GM12801 (cell line): Measurements from ENCODE around the gene PRRG3.

Experiments
- TF ChIP-seq, protein P1 (sequence below): IDR thresholded peaks from one replicate; pipeline ENCODE4 v1.5.1; 2011; ENCODE audit warnings: control low read depth; ENCODE audit not compliant: insufficient read length; ENCODE audit errors: extremely low read depth

Gene PRRG3

DNA sequence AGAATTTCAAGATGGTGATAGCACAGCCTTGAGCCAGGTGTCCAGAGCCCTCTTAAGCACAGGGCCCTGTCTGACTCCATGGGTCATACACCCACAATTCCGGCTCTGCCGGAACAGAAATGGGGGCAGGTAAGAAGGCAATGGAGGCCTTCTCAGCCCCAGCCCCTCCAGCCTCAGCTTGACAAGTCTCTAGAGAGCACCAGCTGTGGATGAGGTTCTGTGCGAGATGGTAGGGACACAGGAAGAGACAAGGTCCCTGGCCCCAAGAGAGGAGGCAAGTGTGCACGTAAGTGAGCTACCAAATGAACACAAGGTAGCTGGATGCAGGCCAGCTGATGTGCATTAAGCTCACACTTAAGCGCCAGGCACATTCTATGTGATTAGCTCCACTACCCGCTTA, 2.4 kb upstream of the PRRG3 start:
- TF ChIP-seq, protein P1, sequence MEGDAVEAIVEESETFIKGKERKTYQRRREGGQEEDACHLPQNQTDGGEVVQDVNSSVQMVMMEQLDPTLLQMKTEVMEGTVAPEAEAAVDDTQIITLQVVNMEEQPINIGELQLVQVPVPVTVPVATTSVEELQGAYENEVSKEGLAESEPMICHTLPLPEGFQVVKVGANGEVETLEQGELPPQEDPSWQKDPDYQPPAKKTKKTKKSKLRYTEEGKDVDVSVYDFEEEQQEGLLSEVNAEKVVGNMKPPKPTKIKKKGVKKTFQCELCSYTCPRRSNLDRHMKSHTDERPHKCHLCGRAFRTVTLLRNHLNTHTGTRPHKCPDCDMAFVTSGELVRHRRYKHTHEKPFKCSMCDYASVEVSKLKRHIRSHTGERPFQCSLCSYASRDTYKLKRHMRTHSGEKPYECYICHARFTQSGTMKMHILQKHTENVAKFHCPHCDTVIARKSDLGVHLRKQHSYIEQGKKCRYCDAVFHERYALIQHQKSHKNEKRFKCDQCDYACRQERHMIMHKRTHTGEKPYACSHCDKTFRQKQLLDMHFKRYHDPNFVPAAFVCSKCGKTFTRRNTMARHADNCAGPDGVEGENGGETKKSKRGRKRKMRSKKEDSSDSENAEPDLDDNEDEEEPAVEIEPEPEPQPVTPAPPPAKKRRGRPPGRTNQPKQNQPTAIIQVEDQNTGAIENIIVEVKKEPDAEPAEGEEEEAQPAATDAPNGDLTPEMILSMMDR, result no peak

DNA sequence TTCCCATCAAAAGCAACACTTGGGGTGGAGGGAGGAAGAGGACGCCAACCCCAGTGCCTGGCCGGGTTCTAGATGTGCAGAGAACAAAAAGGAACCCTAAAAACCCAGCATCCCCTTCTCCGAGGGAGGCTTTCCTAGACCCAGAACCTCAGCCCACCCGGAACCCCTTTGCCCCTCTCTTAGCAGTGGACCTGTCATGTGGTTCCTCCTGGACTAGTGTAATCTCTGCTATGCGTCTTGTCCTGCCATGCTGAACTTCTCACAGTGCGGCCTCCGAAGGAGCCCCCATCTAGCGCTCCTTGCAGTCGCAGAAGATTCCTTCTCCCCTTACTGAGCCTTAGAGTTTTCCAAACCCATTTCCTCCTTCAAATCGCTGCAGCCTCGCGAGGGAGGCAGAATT, 1.1 kb upstream of the PRRG3 start:
- TF ChIP-seq, protein P1, result no peak

DNA sequence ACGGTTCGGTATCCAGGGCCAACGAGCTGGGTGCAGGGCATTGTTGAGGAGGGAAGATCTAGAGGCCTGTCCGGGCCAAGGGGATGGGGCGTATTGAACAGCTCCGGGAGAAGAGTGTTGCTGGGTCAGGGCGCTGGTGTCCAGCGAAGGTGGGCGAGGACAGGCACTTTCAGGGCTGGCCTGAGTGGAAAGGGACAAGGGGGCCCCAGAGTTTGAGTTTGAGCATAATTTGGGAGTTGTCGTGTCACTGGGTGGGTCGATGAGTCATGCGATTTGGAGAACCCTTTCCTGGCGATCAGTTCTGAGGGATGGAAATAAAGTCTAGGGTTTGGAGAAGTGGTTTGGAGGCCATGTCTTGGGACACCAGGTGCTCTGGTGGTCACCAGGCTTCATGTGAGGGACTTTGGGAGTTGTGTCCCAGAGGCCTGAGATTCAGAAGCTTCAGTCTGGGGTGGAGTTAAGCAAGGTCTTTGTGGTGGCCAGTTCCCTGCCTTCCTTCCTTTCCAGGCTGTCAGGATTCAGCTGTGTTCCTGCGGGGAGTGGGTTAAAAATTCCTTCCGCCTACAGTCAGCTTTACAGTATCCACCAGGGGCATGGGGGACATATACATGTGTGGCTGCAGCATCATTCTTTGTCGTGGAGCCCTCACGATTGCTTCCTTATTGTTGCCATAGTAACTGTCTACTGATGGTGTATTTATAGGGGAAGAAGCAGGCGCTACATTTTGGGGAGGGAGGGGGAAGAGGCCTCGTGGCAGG, 504 bp downstream of the PRRG3 start:
- TF ChIP-seq, protein P1, result no peak

DNA sequence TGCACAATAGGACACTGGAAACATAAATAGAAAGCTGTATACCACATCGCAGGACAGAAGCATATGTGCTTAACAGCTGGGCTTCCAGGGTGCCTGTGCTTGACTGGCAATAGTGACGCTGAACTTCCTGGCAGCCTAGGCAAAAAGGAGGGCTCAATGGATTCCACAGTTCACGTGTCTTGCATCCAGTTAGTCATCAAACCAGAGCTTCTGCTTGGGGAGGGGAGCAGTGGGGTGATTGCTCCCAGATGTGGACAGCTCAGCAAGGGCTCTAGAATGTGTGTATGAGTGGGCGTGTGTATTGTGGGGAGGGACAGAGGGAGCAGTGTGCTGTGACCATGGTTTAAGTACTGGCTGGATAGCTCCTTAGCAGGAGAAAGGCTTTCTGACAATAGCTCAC, 2.3 kb downstream of the PRRG3 start:
- TF ChIP-seq, protein P1, result no peak

DNA sequence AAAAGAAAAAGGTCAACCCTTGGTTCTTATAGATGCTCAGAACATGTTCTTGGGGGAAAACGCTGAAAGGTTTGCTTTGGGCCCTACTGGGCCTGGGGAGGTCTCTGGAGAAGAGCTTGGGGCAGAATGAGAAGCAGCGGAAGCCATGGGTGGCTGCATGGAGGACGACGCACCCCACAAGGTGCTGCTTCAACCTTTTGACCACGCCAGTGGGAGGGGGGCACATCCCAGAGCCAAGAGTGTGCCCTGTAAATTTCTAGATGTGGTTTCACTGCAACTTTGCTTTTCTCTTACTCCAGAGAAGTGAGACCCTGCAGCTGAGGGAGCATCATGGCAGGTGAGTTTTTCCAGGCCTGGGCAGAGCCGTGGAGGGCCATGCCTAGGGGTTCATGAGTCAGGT, 3.2 kb downstream of the PRRG3 start:
- TF ChIP-seq, protein P1, result no peak

DNA sequence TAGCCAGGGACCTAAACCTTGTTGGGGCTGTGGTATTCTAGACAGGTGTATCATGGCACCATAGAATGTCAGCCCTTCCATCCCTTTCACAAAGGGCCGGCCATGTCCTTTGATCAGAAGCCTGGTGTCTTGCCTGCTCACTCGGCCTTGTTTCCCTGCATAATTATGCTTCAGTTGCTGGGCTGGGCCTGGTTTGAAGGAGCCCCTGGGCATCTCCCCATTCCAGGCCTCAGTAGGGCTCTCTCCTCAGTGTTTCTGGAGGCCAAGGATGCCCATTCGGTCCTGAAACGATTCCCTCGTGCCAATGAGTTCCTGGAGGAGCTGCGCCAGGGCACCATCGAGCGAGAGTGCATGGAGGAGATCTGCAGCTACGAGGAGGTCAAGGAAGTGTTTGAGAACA, 4.5 kb downstream of the PRRG3 start:
- TF ChIP-seq, protein P1, result no peak

DNA sequence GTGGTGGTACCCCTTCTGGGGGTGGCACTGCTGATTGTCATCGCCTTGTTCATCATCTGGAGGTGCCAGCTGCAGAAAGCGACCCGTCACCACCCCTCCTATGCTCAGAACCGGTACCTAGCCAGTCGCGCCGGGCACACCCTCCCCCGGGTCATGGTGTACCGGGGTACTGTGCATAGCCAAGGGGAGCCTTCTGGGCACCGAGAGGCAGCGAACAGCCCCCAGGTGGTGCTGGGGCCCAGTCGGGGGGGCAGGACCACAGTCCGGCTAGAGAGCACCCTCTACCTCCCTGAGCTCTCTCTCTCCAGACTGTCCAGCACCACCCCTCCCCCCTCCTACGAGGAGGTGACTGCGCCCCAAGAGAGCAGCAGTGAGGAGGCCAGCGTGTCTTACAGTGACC, 5.3 kb downstream of the PRRG3 start:
- TF ChIP-seq, protein P1, result no peak

DNA sequence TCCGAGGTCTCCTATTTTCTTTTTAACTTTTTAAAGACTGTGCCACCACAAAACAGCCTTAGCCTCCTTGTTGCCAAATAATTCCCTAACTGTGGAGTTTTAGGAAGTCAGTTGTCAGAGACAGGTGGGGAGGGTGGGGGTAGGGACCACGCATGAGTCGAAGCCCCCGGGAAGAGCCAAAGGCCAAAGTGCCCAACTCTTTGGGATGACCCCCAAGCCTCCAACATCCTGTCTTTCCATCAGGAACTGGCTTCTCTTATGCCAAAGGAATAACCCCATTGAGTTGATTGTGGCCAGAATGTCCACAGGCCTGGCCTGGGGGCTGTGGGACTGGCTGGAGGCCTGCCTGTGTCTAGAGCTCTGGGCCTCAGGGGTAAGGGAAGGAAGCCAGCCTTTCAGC, 5.8 kb downstream of the PRRG3 start:
- TF ChIP-seq, protein P1, result no peak
